HG03432 (cell line): ENCODE results near the gene MTA2.

Experiments used
- ATAC-seq: cut with Tn5 transposase; IDR thresholded peaks from one replicate; pipeline ENCODE4 v1.9.1; 2021; ENCODE audit warnings: mild to moderate bottlenecking, moderate library complexity; ENCODE audit not compliant: unreplicated experiment

Gene MTA2

DNA sequence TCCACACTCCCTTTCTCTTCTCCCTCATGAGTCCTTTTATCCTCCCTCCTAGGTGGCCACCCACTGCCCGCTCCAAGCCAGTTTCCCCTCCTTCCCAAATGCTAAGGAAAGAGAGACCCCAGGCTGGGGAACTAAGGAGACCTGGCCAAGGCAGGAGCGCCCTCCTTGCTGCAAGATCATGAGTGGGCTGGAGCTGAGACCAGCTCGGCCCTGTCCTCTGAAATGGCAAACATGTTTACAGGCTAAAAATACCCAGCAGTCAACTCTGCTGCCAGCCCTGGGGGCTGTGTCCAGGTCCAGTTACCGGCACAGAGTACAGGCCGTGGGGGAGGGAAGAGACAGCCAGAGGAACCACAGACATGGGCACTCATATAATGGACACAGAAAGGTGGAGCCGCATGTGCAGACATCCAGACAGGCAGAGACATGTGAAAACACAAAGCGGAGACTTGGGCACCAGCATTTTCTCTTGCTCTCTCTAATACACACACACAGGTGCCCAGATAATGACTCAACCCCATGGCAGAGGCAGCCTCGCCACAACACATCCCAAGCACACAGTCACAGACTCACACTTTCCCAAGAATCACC lies 53.9 kb downstream of the MTA2 start:
- no peak for ATAC-seq

DNA sequence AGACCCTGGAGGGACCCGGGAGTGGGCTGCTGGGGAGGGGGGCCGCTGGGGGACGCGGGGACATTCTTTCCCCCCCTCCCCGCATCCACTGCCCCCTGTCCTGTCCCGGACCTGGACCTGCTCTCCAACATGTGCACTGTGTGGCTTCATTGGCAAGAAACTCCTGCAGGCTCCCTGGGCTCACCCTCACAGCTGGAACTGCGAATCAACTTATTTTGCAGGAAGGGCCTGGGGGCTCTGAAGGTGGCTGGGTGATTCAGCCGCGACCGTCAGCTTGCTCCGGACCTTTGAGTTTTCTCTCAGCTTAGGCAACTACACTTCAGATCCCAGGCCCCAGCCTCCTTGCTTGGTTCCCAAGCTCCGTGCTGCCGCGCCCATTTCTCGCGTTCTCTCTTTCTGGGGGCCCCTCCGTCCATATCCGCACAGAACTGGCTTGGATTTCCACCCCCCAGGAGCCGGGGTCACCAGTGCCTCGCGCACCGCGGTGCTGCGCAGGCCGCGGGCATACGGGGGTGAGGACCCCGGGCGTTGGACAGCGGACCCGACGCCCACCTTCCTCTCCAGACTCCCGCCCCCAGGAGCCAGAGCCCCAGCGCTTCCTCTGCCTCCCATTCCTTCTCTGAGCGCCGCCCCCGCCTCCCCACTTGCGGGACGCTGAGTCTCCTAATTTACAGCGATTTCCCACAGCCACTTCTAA lies 54.6 kb downstream of the MTA2 start:
- no peak for ATAC-seq

DNA sequence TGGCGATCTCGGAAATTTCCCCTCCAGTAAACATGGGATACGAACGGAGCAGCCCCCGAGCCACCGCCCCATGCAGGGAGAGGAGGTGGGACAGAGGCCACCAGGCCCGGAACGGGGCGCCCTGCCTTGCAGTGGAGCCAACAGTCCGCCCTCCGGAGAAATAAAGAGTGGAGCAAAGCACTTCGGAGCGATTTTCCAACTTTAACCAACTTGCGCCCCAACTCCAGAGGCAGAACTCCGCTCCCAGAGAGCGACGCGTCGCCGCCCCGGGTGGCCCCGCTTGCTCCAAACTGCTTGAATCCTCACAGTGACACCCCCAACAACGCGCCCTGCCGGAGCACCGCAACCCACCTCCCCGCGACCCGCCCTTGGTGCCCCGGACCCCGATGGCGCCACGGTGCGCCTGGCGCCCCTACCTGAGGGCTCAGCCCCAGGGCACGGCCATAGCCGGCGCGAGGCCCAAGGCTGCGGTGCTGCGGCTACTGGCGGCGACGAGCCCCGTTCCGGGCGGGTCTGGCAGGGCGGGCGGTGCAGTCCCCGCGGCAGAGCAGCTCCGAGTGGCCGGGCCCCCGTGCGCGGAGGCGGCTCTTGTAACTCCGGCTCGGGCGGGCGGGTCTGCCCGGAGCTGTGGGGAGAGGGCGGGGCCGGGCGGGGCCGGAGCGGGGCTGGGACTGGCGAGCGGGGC lies 55.3 kb downstream of the MTA2 start, which contains the start of gene AHNAK:
TSS of gene AHNAK (minus strand) at position 563 of the 685 bp plus-strand sequence. CDS start 10,708 bp downstream, outside the sequence.
- peak; percentile 33 for ATAC-seq

DNA sequence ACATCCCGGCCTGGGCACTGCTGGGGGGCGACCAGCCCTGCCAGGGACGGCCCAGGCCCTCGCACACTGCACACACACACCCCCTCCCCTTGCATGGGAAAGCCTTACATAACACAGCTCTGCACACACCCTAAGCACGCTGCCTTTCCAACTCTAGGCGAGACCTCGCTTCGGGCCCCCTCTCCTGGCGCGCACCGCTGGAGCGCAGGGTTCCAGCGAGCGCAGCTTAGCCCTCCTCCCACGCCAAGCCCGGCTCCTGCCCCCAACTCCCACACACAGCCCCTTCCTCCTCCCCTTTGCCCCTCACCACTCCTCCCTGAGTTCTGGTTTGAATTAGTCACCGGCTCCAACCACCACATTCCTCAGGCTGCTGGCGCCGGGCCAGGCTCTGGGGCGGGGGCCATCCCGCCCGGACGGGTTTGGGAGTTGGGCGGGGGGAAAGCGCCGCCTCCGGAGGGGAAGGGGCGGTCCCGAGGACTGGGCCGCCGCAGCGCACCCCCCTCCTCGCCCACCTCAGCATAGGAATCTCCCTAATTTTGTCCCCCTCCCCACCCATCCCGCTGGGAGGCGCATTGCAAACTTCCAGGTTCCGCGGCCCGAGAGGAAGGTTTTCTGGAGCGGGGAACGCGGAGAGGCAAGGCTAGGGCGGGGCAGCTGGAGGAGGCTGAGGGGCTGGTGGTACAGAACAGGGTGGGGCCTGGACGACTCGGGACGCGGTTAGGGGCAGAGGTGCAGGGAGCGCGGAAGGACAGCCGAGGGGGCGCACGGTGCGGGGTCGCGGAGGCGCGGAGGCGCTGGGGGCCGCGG lies 56.0 kb downstream of the MTA2 start:
- no peak for ATAC-seq

DNA sequence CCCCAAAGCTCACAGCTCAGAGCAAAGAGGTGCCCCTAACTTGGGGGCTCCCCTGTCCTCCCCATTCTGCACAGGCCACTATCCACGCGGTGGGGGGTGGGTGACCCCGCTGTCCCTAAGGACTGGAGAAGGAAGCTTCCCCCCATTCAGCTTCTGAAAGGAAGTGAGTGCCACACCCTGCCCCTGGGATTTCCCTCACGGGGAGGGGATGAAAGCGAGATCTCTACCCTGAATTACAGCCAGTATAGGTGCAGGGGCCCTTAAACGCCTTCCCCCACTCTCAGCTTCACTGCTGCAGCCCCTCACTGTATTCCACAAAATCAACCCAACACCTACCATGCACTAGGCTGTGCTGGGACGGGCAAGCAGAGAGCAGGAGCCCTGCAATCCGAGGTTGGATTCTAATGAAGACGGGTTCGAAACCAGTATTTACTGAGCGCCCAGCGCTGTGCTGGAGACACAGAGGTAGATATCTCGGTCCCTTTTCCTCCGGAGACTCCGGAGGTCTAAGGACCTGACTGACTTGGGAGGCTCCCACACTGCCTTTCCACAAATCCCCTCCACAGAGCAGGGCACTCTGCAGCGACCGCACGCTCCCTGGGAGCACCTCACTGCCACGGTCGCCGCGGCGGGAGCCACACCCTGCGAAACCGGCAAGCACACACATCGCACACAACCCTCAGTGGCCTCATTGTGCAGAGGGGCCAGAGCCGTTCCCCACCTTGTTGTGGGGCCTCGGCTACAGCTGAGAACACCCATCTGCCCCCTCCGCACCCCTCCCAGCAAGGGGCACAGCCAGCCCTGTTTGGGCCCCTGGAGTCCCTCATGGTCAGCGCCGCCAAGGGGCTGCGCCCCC lies 56.9 kb downstream of the MTA2 start:
- ATAC-seq = no peak

DNA sequence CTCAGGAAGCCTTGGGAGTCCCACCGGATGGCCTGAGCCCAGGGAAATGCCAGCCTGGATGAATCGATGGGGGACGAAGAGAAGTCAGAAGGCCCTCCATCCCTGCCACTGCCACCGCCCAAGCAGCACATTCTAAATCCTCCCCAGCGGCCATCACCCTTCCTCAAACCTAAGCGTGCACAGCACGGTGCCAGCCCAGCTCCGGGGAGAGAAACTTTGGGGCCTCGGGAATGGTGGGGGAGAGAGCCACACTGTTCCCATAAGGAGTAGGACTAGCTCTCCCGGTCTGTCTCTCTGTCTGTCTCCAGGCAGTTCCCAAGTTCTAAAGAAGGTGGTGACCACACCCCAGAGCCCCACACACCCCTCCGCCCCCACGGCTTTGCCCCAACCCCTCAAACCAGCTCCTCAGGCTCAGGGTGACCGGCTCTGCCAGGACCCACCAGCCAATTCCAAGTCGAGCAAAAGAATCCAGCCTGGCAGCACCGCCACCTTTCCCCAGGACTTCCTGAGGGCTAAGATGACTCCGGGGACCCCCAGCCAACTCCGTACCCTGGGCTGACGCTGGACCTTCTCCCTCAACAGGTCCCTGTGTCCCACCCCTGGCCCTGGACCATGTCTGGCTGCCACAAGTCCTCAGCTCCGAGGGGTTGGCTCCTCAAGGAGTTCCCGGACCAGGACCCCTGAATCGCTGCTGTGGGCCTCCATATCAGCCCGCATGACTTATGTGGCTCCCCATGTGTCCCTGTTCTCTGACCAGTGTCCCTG lies 57.8 kb downstream of the MTA2 start:
- no peak for ATAC-seq
